ENCODE results near the gene TASOR. TPM values are rescaled to one million over a fixed set of nuclear protein-coding genes. Genes with fewer than 3 reads are reported as not detected.

Gene TASOR
- total RNA-seq, 1 experiment from 2014 or later: 37.2 TPM

- H3K4ac ChIP-seq (ENCODE audit: low read depth, low read length): no peak overlapping the region
- no peak overlapping the region for H3K14ac ChIP-seq (ENCODE audit: insufficient read depth, low read length)
- H2AFZ ChIP-seq (ENCODE audit: low read length): no peak overlapping the region
- H3K56ac ChIP-seq (ENCODE audit: insufficient read length, low read depth, low read length): no peak overlapping the region
- H3K36me3 Mint-ChIP-seq (ENCODE audit: insufficient read depth in 1 of 3, low read depth in 3 of 3): no peaks in the 10 kb centered on the region
- H2BK120ac ChIP-seq (ENCODE audit: low read depth, low read length, poor library complexity, severe bottlenecking): no peak overlapping the region
- H3K9me3 Mint-ChIP-seq: no peaks in the 10 kb centered on the region
- H3K4me3 Mint-ChIP-seq: no peak overlapping the region
- H2BK5ac ChIP-seq (ENCODE audit: insufficient read length, low read length): no peak overlapping the region
- no peak overlapping the region for H3T11ph ChIP-seq (ENCODE audit: low read length)
- no peak overlapping the region for H3K9ac ChIP-seq (ENCODE audit: extremely low read depth, insufficient read length, low read length)
- no peak overlapping the region for H3K4me2 ChIP-seq (ENCODE audit: insufficient read depth, insufficient read length, low read length)
- H3K4me1 Mint-ChIP-seq: peaks cover 3% of the 10 kb centered on the region in 2 experiments
- no peaks in the 10 kb centered on the region for H3K79me1 ChIP-seq (ENCODE audit: insufficient read depth, low read depth, low read length, poor library complexity, severe bottlenecking)
- no peaks in the 10 kb centered on the region for H3K9me3 ChIP-seq (ENCODE audit: control insufficient read depth, low read depth, low read length)
- no peaks in the 10 kb centered on the region; the same call in none of the 2 replicates for H3K27me3 Mint-ChIP-seq (ENCODE audit: low read depth)
- H2BK15ac ChIP-seq (ENCODE audit: low read depth, low read length): no peak overlapping the region
- no peak overlapping the region for H4K8ac ChIP-seq (replicated peaks; ENCODE audit: insufficient read length, low read depth, low read length)
- no peaks in the 10 kb centered on the region for H3K23me2 ChIP-seq (ENCODE audit: insufficient read length, low read depth, low read length, poor library complexity, severe bottlenecking)
- no peak for DNase-seq
- no peak overlapping the region for H3K27ac Mint-ChIP-seq
- no peak overlapping the region for H4K5ac ChIP-seq (ENCODE audit: insufficient read length, low read depth, low read length)
- no peak overlapping the region for H4K91ac ChIP-seq (ENCODE audit: insufficient read length, low read depth, low read length)
- no peak overlapping the region for H2BK20ac ChIP-seq (ENCODE audit: low read depth, low read length, poor library complexity, severe bottlenecking)
- H3K18ac ChIP-seq (ENCODE audit: insufficient read length, low read depth, low read length): no peak overlapping the region
- H3K4me1 ChIP-seq (ENCODE audit: insufficient read depth, low read length): no peaks in the 10 kb centered on the region
- no peak overlapping the region for H3K27ac ChIP-seq (ENCODE audit: insufficient read length, low read depth, low read length)
- no peaks in the 10 kb centered on the region for H3K27me3 ChIP-seq (ENCODE audit: insufficient read depth, low read length)
- no peaks in the 10 kb centered on the region for H3K79me2 ChIP-seq (ENCODE audit: insufficient read depth, low read length)
- no peak overlapping the region for H2AK5ac ChIP-seq (ENCODE audit: insufficient read length, low read length)
- H2BK12ac ChIP-seq (ENCODE audit: insufficient read length, low read depth, low read length): no peak overlapping the region
- H3K23ac ChIP-seq (ENCODE audit: insufficient read length, low read depth, low read length): no peak overlapping the region
- H4K20me1 ChIP-seq (ENCODE audit: control insufficient read depth, insufficient read depth, insufficient read length): no peaks in the 10 kb centered on the region
- WGBS (ENCODE audit: extremely low coverage, insufficient read length, low lambda C conversion rate): no CpG with 5 or more reads among the region's 4 CpGs
- no peak for TF ChIP-seq CTCF (conservative IDR thresholded peaks at IDR 0.05)
These were observed 12.0 kb upstream of the TASOR start for GRCh38 chr3:56694867-56695683.

Measured in H9 (cell line).